NT2/D1 (cell line): ENCODE results near the gene PLS3.

Experiments
- SUZ12 ChIP-seq: IDR thresholded peaks from 2 replicates; pipeline ENCODE4 v1.6.1; 2011; ENCODE audit not compliant: insufficient read length, insufficient read depth; ENCODE audit errors: extremely low read depth
- YY1 ChIP-seq: IDR thresholded peaks from 2 replicates; pipeline ENCODE4 v1.6.1; 2011; ENCODE audit not compliant: insufficient read length, insufficient read depth
- ZNF274 ChIP-seq: IDR thresholded peaks from 2 replicates; pipeline ENCODE4 v1.6.1; 2011; ENCODE audit warnings: mild to moderate bottlenecking, low read depth, low read length

DNA sequence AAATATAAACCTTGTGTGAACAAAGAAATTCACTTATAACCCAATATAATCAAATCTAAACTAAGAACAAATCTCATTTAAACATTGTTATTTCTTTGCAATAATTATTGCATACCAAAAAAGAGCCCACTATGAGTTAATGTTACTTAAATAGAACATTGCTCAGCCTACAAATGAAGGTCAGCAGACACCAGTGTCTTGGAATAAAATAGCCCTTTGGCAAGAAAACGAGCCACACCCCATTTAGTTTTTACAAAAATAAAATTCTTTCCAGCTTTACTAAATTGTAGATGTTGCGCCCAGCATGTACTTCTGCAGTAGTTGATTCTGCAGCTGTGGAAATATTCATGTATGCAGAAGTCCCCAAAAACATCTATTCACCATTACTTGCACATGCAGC, 12.2 kb downstream of the PLS3 start:
- TF ChIP-seq YY1 (no peak), ZNF274 (no peak), SUZ12 (no peak)
